HepG2 (cell line): ENCODE data around the gene CDK2AP2. TPM values are rescaled to one million over a fixed set of nuclear protein-coding genes. Genes with fewer than 3 reads are reported as not detected.

Source experiments
- BHLHE40 ChIP-seq: IDR thresholded peaks from 2 replicates; pipeline ENCODE4 v1.6.1; 2011; ENCODE audit warnings: low read length, improper control_type of control experiment
- CERS6 ChIP-seq: sonication (generic); formaldehyde crosslinking; IDR thresholded peaks from 2 replicates; pipeline ENCODE4 v1.5.0; 2020; ENCODE audit warnings: missing genetic modification reagents
- FOXO1 ChIP-seq: sonication (generic); formaldehyde crosslinking; IDR thresholded peaks from 2 replicates; pipeline ENCODE4 v1.4.0; 2020; ENCODE audit warnings: missing genetic modification reagents
- KDM1A ChIP-seq: IDR thresholded peaks from 2 replicates; pipeline ENCODE4 v1.6.1; 2016; ENCODE audit warnings: missing compliant biosample characterization
- MLX ChIP-seq: IDR thresholded peaks from 2 replicates; pipeline ENCODE4 v1.6.1; 2016
- MTA1 ChIP-seq: sonication (generic); formaldehyde crosslinking; IDR thresholded peaks from 2 replicates; pipeline ENCODE4 v1.4.0; 2020; ENCODE audit warnings: missing genetic modification reagents, mild to moderate bottlenecking, borderline replicate concordance
- NFE2L1 ChIP-seq: sonication (generic); formaldehyde crosslinking; IDR thresholded peaks from 2 replicates; pipeline ENCODE4 v1.4.0; 2020; ENCODE audit warnings: missing genetic modification reagents, mild to moderate bottlenecking, borderline replicate concordance
- POGK ChIP-seq: sonication (generic); formaldehyde crosslinking; conservative IDR thresholded peaks from 2 replicates; pipeline ENCODE4 v1.8.0; 2022; ENCODE audit warnings: mild to moderate bottlenecking, moderate library complexity, missing genetic modification reagents
- ZBTB14 ChIP-seq: sonication (generic); formaldehyde crosslinking; IDR thresholded peaks from 2 replicates; pipeline ENCODE4 v1.4.0; 2020; ENCODE audit warnings: missing genetic modification reagents
- ZNF333 ChIP-seq: sonication (generic); formaldehyde crosslinking; IDR thresholded peaks from 2 replicates; pipeline ENCODE4 v1.4.0; 2020; ENCODE audit warnings: mild to moderate bottlenecking, missing genetic modification reagents, borderline replicate concordance
- ZNF740 ChIP-seq: sonication (generic); formaldehyde crosslinking; IDR thresholded peaks from 2 replicates; pipeline ENCODE4 v1.4.0; 2020; ENCODE audit warnings: missing genetic modification reagents
- ZNF841 ChIP-seq: sonication (generic); formaldehyde crosslinking; IDR thresholded peaks from 2 replicates; pipeline ENCODE4 v1.8.1; 2023; ENCODE audit warnings: missing genetic modification reagents, borderline replicate concordance
- ZNF883 ChIP-seq: sonication (generic); formaldehyde crosslinking; IDR thresholded peaks from 2 replicates; pipeline ENCODE4 v1.5.1; 2020; ENCODE audit warnings: mild to moderate bottlenecking, missing genetic modification reagents; ENCODE audit errors: not compliant biosample characterization
- polyA plus RNA-seq, 8 experiments: library from polyadenylated mRNA; depleted of rRNA in 3 of 8; stranded (reverse) in 7 of 8; unstranded in 1 of 8; fragments of >200 nt; fragmentation: Illumina TruSeq in 4 of 8; extraction: Trizol in 4 of 8; gene quantifications; 2 replicates each; pipeline versions ENCODE4 v1.2.1 to v1.2.3, GENCODE V29; 2011 to 2016; ENCODE audit warnings: low read depth in 4 of 8, missing spikeins in 1 of 8, mixed read lengths in 1 of 8; ENCODE audit not compliant: insufficient read depth in 1 of 8
- total RNA-seq, 5 experiments: library from RNA; depleted of rRNA; stranded (reverse); fragments of >200 nt; fragmentation: Illumina TruSeq; extraction: Trizol; gene quantifications; 2 replicates each; pipeline ENCODE4 v1.2.3, GENCODE V29; 2016; ENCODE audit warnings: low read depth in 1 of 5
- TF ChIP-seq, protein P1 (sequence below): sonication (generic); formaldehyde crosslinking; IDR thresholded peaks from 2 replicates; pipeline ENCODE4 v1.8.0; 2022; ENCODE audit warnings: missing genetic modification reagents, mild to moderate bottlenecking, moderate library complexity, borderline replicate concordance
- TF ChIP-seq, protein P2 (sequence below): sonication (generic); formaldehyde crosslinking; IDR thresholded peaks from 2 replicates; pipeline ENCODE4 v1.4.0; 2020; ENCODE audit warnings: missing genetic modification reagents
- TF ChIP-seq, protein P3 (sequence below): sonication (generic); formaldehyde crosslinking; conservative IDR thresholded peaks from 2 replicates; pipeline ENCODE4 v1.8.0; 2022; ENCODE audit warnings: missing genetic modification reagents

Gene CDK2AP2
- total and polyA plus RNA-seq, 2 of the 13 experiments (the other 11 are each of a cell fraction or from before 2014, with no cell fraction given) = 15.0 to 23.2 TPM

DNA sequence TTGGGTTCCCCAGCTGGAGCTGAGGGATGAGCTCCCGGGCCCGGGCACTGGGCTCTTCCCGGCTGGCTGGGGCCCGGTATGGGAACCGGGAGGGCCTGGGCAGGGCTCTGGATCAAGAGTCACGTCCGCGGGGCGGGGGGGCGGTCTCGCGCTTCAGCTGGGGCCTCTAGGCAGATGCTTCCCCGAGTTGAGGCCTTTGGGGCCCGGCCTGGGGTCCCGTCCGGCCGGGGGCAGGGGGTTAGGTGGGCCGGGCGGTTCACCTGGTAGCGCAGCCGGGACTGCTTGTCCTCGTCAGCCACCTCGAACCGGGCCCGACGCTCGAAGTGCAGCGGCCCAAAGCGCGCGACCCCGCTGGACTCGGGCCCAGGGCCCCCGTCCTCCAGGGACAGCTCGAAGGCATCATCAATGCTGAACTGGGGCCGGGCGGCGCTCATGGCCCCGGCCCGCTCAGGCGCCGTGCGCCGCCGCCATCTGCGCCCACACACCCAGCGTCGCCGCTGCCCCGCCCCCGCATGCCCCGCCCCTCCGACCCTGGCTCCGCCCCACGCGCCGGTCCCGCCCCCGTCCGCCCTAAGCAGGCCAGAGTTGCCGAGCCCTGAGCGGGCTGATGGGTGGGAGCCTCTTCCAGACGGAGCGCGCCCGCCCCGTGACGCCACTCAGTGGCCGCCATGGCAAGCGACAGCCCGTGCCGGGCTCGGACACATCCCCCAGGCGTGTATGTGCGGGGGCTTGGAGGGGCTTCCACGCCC lies 39.0 kb downstream of the CDK2AP2 start, which contains the start of gene TMEM134 (continued):
- peak; percentile 68 for TF ChIP-seq BHLHE40
- no peak for TF ChIP-seq NFE2L1 (CRISPR knock-in tag)
- no peak; the same call in 1 of the 2 replicates for TF ChIP-seq MLX (CRISPR knock-in tag)
- TF ChIP-seq, protein P1, sequence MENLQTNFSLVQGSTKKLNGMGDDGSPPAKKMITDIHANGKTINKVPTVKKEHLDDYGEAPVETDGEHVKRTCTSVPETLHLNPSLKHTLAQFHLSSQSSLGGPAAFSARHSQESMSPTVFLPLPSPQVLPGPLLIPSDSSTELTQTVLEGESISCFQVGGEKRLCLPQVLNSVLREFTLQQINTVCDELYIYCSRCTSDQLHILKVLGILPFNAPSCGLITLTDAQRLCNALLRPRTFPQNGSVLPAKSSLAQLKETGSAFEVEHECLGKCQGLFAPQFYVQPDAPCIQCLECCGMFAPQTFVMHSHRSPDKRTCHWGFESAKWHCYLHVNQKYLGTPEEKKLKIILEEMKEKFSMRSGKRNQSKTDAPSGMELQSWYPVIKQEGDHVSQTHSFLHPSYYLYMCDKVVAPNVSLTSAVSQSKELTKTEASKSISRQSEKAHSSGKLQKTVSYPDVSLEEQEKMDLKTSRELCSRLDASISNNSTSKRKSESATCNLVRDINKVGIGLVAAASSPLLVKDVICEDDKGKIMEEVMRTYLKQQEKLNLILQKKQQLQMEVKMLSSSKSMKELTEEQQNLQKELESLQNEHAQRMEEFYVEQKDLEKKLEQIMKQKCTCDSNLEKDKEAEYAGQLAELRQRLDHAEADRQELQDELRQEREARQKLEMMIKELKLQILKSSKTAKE (CRISPR knock-in tag) = no peak
- TF ChIP-seq MTA1 (CRISPR knock-in tag) = no peak
- no peak for TF ChIP-seq CERS6 (CRISPR knock-in tag)
- TF ChIP-seq ZNF841 (CRISPR knock-in tag) = no peak
- TF ChIP-seq FOXO1 (CRISPR knock-in tag) = no peak
- TF ChIP-seq POGK (CRISPR knock-in tag) = no peak
- TF ChIP-seq ZBTB14 (CRISPR knock-in tag) = peak; percentile 22; the same call in 1 of the 2 replicates
- TF ChIP-seq ZNF333 (CRISPR knock-in tag) = no peak
- TF ChIP-seq, protein P2, sequence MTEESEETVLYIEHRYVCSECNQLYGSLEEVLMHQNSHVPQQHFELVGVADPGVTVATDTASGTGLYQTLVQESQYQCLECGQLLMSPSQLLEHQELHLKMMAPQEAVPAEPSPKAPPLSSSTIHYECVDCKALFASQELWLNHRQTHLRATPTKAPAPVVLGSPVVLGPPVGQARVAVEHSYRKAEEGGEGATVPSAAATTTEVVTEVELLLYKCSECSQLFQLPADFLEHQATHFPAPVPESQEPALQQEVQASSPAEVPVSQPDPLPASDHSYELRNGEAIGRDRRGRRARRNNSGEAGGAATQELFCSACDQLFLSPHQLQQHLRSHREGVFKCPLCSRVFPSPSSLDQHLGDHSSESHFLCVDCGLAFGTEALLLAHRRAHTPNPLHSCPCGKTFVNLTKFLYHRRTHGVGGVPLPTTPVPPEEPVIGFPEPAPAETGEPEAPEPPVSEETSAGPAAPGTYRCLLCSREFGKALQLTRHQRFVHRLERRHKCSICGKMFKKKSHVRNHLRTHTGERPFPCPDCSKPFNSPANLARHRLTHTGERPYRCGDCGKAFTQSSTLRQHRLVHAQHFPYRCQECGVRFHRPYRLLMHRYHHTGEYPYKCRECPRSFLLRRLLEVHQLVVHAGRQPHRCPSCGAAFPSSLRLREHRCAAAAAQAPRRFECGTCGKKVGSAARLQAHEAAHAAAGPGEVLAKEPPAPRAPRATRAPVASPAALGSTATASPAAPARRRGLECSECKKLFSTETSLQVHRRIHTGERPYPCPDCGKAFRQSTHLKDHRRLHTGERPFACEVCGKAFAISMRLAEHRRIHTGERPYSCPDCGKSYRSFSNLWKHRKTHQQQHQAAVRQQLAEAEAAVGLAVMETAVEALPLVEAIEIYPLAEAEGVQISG = peak; percentile 82
- no peak for TF ChIP-seq KDM1A
- TF ChIP-seq ZNF883 (CRISPR knock-in tag) = no peak
- no peak for TF ChIP-seq ZNF740 (CRISPR knock-in tag)
- TF ChIP-seq, protein P3, sequence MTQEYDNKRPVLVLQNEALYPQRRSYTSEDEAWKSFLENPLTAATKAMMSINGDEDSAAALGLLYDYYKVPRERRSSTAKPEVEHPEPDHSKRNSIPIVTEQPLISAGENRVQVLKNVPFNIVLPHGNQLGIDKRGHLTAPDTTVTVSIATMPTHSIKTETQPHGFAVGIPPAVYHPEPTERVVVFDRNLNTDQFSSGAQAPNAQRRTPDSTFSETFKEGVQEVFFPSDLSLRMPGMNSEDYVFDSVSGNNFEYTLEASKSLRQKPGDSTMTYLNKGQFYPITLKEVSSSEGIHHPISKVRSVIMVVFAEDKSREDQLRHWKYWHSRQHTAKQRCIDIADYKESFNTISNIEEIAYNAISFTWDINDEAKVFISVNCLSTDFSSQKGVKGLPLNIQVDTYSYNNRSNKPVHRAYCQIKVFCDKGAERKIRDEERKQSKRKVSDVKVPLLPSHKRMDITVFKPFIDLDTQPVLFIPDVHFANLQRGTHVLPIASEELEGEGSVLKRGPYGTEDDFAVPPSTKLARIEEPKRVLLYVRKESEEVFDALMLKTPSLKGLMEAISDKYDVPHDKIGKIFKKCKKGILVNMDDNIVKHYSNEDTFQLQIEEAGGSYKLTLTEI (CRISPR knock-in tag) = no peak
